ENCODE results near the gene USP19. TPM values are rescaled to one million over a fixed set of nuclear protein-coding genes. Genes with fewer than 3 reads are reported as not detected.

The USP19 gene
- total and polyA plus RNA-seq, 2 of the 8 experiments (the other 6 are each of a cell fraction or from before 2014, with no cell fraction given), result 46.4 to 65.8 TPM

- FAIRE-seq (no peak), DNase-seq (ENCODE audit: low read depth in 1 of 2, low spot score in 2 of 2) (no peak)
- Histone ChIP-seq H2BK5ac (ENCODE audit: low read depth, low read length) (no peak overlapping the region), H3K27ac (ENCODE audit: low read depth, low read length) (no peak overlapping the region), H3K14ac (ENCODE audit: insufficient read length) (no peak overlapping the region), H2AFZ (ENCODE audit: low read length) (no peak overlapping the region), H3K79me2 (ENCODE audit: control insufficient read depth in 1 of 2, insufficient read depth in 2 of 2, low read length in 2 of 2) (peaks cover 0 to 10% of the 10 kb centered on the region in 2 experiments; a peak in 2 of 4 replicates), H3K79me1 (ENCODE audit: low read depth, low read length) (peaks cover 9% of the 10 kb centered on the region), H3K4me2 (ENCODE audit: insufficient read depth in 1 of 2, low read depth in 2 of 2, low read length in 2 of 2) (no peak overlapping the region), H3K56ac (replicated peaks; ENCODE audit: insufficient read length, low read depth, low read length) (no peak overlapping the region), H3K36me3 (ENCODE audit: control insufficient read depth in 2 of 4, insufficient read depth in 4 of 4, low read length in 3 of 4) (peaks cover 7 to 32% (median 21%) of the 10 kb centered on the region in 4 experiments), H3K4me3 (ENCODE audit: extremely low read depth in 1 of 4, insufficient read depth in 2 of 4, low read depth in 3 of 4, low read length in 4 of 4) (no peak overlapping the region), H3K27me3 (replicated peaks in 1 of 4; ENCODE audit: control insufficient read depth in 3 of 4, extremely low read depth in 1 of 4, insufficient read depth in 3 of 4, low read length in 3 of 4) (no peaks in the 10 kb centered on the region), H2AK5ac (ENCODE audit: low read depth, low read length) (no peak overlapping the region), H3K9ac (replicated peaks in 1 of 4; ENCODE audit: extremely low read depth in 1 of 4, low read depth in 3 of 4, low read length in 3 of 4) (no peak overlapping the region), H4K20me1 (replicated peaks in 1 of 2; ENCODE audit: control insufficient read depth in 1 of 2, insufficient read depth in 2 of 2, low read length in 2 of 2) (peaks cover 0 to 3% of the 10 kb centered on the region in 2 experiments), H3K18ac (ENCODE audit: extremely low read depth, low read length) (no peak overlapping the region), H2BK120ac (replicated peaks; ENCODE audit: low read depth, low read length) (no peak overlapping the region), H2BK12ac (ENCODE audit: low read depth, low read length) (no peak overlapping the region), H2BK20ac (ENCODE audit: low read length) (no peak overlapping the region), H2BK15ac (ENCODE audit: low read length) (no peak overlapping the region), H4K91ac (replicated peaks; ENCODE audit: insufficient read length, low read length) (no peak overlapping the region), H3K4ac (replicated peaks; ENCODE audit: insufficient read length, low read depth, low read length) (no peak overlapping the region), H3K4me1 (replicated peaks in 1 of 4; ENCODE audit: control insufficient read depth in 3 of 4, insufficient read depth in 4 of 4, low read length in 3 of 4) (peaks cover 0 to 11% (median 6%) of the 10 kb centered on the region in 4 experiments; a peak in 5 of 7 replicates), H3K23me2 (ENCODE audit: low read depth, low read length) (peaks cover 5% of the 10 kb centered on the region), H3K9me3 (ENCODE audit: insufficient read depth in 2 of 2, low read depth in 1 of 2, low read length in 1 of 2) (no peaks in the 10 kb centered on the region), H4K5ac (ENCODE audit: insufficient read length, low read depth, low read length) (no peak overlapping the region), H3K23ac (ENCODE audit: insufficient read length) (no peak overlapping the region), H4K8ac (ENCODE audit: extremely low read depth, insufficient read depth, low read length) (no peak overlapping the region)
- 89% methylated on average over 7 of the region's 7 CpGs; no CpG with 5 or more reads in 1 of the 2 experiments for WGBS, 2 experiments (ENCODE audit: extremely low coverage in 1 of 2, insufficient coverage in 1 of 2, insufficient read length in 1 of 2, insufficient replicate concordance in 2 of 2, low coverage in 1 of 2, low lambda C conversion rate in 2 of 2, missing lambda C conversion rate in 1 of 2)
- no peak for TF ChIP-seq SIX5 (IDR thresholded peaks at IDR 0.05; ENCODE audit: low read depth, low read length)
- TF ChIP-seq SRF (IDR thresholded peaks at IDR 0.05; ENCODE audit: low read depth, low read length), result no peak
- TF ChIP-seq TBP (IDR thresholded peaks at IDR 0.05; ENCODE audit: low read depth, low read length), result no peak
- no peak for TF ChIP-seq SP2 (IDR thresholded peaks at IDR 0.05; ENCODE audit: low read length)
- no peak for TF ChIP-seq TAF7 (optimal IDR thresholded peaks at IDR 0.05; ENCODE audit: borderline replicate concordance, low read depth, low read length)
- no peak for TF ChIP-seq EP300 (IDR thresholded peaks at IDR 0.05; ENCODE audit: borderline replicate concordance in 1 of 2, low read depth in 2 of 2, low read length in 2 of 2)
- no peak for TF ChIP-seq KDM4A (IDR thresholded peaks at IDR 0.05; ENCODE audit: low read depth, low read length, severe bottlenecking)
- TF ChIP-seq GABPA (IDR thresholded peaks at IDR 0.05; ENCODE audit: borderline replicate concordance, insufficient read depth, low read length), result no peak
- no peak for TF ChIP-seq ATF3 (IDR thresholded peaks at IDR 0.05; ENCODE audit: insufficient read depth, low read depth, low read length)
- TF ChIP-seq USF2 (IDR thresholded peaks at IDR 0.05; ENCODE audit: low read length), result no peak
- CTCF ChIA-PET (ENCODE audit: partially characterized antibody), result interaction anchor here (4.4 kb wide), 1 partner anchor 10 kb away, joined by 20 read pairs; the partner anchor contains the start of gene LAMB2
- POLR2A ChIA-PET (ENCODE audit: partially characterized antibody), result interaction anchor here (1.1 to 25.5 kb wide), 4 partner anchors 7 to 23 kb away, joined by 4 to 508 read pairs (median 14); partner anchors contain the start of genes LAMB2, QARS1 and QRICH1
Observed at GRCh38 chr3:49122451-49122850, 1.8 kb upstream of the USP19 start.
